Measurements from ENCODE around the gene AGAP1.
A peak's percentile ranks its signal among the peaks of the same experiment; 100 is the strongest.

AGAP1 gene

DNA sequence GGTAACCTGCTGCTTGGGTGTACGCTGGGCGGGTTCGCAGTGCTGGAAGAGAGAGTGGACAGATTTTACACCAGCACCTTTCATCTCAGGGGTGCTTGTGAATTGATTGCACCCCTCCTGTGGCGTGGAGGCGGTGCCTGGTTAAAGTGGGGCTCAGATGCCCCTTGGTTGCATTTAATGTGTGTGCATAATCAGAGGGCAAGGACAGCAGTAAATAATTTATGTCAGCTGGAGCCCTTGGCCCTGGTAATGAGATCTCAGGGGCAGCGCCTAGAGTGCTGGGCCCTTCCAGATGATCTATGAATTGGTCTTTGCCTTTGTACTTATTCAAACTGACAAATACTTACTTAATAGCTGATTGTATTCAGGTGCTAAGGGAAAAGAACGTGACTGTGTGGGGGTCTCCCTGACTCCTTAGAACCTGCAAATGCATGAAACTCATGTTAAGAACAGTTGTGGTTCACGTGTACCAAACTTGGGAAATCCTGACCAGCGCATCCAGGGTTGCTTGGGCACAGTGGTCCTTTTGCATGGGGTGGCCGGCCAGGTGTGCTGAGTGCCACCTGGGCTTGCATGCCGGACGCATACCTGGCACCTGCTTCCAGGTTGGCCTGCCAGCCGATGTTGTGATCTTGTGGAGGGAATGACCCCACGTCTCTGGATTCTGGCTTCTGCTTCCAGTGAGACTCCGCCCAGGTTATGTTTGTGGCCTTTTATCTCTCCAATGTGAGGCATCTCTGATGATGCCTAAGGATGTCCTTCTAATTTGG lies 118.5 kb downstream of the AGAP1 start:
- no peak for DNase-seq

DNA sequence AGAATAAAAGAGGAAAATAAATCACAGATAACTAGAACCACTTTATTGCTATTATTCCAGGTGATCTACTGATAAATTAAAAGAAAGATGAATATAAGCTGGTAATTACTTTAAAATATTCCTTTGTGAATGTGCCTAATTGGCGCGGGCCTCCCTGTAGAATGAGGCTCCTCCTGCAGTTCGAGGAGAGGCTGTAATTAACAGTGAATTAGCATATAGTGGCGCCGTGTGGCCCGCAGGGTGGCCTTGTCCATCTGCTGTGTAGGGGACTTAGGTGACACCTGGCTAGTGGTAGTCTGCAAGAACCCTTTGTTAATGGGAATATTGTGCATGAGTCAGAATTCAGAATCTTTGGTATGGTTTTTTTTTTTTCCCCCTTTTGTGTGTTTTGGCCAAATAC lies 119.8 kb downstream of the AGAP1 start:
- peak; percentile 44 for DNase-seq

DNA sequence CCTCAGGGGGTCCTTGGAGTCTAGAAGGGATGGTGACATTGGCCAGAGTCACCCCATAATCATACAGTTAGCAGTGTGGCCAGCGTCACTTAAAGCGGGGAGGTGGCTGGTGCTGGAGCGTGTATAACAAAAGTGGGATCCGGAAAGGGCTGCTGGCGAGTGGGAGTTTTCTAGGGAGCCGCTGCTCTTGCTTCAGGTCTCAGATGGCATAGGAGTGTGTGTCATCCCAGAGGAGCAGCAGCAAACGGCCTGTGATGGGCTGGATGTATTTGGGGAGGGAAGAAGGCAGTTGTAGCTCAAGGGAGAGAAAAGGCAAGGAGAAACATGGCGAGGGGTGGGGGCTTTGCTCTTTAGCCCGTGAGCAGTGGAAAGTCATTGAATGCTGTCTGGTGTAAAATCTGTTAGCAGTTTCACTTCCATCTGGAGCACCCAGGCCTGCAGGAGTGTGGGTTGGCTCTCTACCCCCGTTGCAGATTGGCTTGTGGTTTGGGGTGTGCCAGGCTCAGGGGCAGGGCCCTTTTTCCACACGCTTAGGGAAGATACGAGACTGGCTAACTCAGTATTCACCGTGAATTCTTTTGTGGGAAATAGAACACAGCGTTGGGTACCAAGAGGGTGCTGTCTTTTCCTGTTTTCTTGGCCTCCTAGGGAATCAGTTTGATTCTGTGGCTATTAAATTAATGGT lies 120.5 kb downstream of the AGAP1 start:
- DNase-seq, result peak; percentile 90

DNA sequence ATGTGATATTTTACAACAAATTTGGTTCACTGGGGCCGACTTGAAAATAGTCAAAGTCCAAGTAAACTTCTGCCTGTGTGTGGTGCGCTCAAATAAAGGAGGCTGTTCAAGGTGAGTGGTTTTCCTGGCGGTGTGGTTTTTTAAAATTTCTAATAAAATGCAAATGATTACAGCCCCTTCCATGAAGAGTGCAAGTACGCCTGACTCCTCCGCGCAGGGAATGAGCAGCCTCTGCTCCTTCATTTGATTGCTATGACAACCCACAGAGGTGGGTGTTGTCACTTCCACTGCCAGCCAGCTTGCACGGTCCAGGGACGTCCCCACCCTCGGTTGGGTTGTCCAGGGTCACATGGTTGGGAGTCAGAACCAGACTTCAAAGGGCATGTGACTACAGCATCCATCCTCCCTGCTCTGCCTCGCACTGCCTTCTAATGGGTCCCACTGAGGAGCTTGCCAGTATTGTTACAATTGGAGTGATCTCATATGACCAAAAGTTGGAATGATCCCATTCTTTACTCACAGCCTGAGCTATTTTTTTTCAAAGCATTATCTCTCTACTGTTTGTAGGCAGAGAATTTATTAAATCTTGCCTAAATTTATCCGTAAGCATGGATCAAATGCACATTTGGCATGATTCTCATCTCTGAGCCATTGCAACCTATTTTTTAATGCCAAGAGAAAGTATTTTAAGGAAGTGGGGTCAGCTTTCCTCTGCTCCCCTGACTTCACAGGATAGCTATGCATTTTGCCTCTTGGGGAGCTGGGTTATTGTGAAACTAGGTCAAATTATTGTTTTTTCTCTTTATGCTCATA lies 121.3 kb downstream of the AGAP1 start:
- peak; percentile 31 for DNase-seq

DNA sequence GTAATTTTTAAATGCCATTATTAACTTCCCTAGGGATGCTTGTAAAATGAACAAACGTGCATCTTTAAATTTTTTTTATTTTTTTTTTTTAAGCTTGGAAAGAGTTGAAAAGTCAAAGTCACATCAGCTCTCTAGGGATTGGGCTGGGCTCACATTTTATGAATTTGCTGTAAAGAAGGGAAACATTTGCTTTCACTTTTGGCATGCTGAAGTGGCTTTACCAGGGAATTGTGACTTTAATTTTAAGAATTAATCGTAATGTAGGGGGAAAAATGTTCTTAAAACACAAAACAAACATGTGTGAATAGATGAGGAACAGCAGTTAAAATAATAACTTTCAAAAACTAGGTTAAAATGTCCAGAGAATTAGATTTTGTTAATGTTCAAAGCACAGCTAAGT lies 123.0 kb downstream of the AGAP1 start:
- DNase-seq, result no peak

DNA sequence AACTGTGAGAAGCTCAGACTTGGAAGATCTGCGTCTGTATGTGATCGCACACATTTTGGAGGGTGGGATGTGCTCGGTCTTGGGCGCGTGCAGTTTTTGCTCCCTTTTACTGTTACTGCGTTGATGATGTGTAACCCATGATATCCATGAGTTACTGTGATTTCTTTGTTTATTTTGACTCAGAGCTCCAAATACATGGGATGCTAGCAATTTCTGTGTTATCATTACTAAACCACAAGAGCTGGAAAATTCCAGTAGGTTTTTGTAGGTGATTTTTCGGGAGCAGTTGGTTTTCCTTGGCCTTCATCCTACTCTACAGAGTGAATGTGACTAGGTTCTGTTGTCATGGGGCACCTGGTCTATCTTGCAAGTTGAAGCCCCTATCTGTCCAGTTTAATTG lies 124.2 kb downstream of the AGAP1 start:
- DNase-seq, result no peak

DNA sequence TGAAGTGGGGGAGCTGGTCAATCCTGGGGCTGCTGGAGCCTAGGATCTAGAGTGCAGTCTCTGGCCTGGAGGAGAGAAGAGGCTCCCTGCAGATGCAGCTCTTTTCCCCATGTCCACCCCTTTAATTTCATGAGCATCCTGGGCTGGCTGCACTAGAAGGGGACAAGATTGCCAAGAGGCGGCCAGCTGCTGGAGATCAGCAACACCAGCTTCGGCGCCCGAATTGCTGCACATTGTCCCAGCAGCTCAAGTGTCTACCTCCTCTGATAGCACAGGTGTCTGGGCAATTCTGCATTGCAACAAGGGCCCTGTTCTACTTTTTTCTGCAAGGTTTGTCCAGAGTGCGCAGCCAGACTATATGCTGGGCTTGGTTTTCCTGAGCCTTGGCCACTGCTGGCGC lies 125.7 kb downstream of the AGAP1 start:
- no peak for DNase-seq

DNA sequence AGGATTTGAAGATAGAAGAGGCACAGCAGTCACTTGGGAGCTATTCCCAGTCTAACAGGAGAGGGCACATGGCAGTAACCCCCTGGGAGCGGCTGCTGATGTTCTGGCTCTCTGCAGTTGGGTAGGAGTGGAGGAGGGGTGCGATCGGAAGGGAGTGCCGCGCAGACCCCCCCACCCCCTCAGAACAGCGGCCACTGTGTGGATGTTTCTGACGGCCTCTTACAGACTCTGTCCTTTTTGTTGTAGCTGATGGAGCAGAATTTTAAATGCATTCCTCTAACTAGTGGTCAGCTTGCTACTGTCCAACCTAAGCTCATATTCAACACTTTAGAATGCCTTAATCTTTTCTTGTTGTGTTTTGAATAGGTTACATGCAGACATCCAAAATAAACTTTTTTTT lies 127.9 kb downstream of the AGAP1 start:
- DNase-seq, result no peak

DNA sequence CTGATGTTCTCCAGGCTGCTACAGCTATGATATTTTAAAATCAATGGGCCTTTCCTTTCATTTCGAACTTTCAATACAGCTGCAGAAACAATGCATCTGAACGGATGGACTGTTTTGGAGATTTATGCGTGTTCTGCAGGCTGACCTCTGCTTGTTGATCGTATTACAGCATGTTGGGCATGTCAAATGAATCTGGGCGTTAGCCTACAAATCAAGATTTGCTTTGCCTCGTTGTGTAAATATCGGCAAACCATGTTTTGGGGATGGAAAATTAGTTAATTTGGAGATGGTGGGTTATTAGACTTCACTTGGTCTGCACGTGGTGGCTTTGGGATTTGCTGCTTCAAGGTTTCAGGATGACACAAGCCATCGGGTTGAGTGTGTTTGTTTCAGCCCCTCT lies 129.3 kb downstream of the AGAP1 start:
- no peak for DNase-seq

DNA sequence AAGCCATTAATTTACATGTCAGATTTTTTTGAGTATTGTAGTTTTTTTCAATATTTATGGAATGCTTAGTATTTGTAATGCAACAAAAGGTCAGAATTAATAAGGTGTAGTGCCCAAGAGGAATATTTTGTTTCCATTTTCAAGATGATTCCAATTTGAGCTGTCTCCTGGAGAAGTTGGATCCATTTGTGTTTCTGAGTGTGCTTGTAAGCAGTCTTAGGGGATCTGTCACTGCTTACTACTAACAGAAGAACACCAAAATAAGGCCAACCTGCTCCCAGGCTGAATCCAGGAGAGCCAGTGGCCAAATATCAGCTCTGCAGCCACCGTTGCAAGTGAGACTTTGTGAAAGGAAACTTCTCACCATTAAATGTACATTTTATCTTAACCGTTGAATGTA lies 129.9 kb downstream of the AGAP1 start:
- no peak for DNase-seq

DNA sequence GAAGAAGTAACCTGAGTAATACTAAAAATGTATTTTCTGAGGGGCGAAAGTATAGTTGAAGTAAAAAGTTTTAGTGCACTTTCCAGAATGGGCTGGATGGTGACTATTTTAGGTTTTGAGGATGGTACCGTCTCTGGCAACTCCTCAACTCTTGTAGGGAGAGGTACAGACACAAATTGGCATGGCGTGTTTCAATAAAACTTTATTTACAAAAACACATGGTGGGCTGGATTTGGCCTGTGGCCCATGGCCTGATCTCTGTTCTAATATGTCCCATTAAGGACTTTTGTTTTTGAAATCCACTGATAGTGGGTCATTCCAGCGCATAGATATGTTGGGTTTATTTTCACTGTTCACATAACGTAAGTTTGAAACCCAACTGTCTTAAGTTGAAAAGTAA lies 132.8 kb downstream of the AGAP1 start:
- no peak for DNase-seq

DNA sequence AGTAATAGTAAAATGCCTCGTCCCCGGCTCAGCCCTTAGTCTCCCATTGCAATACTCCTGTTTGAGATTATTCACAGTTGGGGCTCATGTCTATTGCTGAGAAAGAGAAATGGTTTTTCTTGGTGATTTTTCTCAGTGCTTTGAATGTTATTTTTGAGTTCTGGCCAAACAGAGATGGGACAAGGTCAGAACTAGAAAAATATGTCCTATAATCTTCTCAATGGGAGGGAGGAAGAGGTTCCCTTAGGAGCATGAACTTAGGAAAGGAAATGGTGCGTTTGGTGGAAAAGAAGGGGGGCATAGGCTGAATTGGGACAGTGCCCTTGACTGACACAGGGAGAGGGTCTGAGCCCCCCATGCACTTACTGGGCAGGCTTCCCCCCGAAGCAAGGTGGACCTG lies 133.8 kb downstream of the AGAP1 start:
- no peak for DNase-seq

DNA sequence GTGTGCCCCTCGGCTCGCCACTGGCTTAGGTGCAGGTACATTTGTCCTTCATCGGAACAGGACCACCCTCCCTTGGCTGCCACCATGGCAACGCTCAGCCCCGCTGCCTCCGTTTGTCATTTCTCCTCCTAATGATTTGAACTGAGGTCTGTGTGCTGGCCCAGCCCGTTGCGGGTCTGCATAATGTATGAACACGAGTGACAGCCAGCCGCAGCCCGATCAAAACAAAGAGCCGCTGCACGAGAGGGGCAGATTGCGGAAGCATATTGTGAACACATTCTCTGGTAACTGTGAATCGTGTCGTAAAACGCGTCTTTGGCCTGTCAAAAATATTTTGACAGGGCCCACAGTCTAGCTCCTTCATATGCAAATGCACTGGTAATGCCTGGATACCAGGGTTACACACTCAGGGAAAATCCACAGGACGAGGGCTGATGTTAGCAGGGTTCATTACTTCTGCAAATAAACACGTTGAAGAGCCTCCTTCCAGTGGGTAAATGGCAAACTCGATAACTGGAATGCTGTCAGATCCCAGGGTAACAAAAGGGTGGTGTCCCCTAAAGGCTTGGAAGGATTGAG lies 137.0 kb downstream of the AGAP1 start:
- peak; percentile 9 for DNase-seq

DNA sequence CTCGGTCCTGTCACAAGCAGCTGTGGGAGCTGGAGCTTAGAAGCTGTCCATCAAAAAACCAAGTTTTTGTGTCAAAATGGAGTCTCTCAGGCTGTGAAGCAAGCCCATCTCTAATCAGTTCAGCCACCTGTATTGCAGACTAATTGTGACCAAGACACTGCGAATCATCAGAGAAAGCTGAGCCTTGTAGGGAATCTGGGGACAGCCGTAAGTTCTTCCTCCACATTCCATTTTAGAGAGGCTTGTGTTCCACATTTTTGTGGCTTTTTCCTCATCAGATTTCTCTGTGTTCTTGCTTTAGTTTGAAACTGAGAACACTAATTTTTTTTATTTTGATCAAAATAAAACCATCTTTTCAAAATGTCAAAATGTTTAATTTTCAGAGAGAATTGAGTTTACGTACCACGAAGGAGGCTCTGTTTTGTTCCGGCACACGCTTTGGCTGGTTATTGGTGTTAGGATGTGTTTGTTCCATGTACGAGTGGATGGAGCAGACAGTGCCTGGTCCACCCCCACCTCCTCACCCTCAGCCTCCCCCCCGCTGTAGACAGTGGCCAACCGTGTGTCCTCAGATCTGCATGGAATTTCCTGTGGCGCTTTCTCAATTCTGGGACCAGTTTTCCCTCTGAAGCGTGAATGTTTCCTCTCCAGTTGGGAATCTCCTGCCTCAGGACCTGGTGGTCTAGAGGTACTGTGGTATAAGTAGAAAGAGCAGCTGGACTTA lies 140.8 kb downstream of the AGAP1 start:
- DNase-seq, result no peak

DNA sequence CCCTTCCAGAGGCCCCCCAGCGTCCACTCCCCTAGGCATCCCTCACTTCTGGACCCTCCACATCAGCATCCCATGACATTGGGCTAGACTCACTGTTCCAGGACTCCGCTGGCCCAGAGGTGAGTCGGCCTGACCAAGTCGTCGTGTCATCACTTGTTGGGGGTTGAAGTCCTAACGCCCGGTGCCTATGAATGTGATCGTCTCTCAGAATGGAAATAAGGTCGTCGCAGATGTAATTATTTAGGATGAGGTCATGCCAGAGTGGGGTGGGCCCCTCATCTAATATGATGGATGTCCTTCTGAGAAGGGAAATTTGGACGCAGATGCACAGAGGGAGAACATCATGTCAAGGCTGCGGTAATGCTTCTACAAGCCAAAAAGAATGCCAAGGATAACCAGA lies 142.7 kb downstream of the AGAP1 start:
- no peak for DNase-seq

DNA sequence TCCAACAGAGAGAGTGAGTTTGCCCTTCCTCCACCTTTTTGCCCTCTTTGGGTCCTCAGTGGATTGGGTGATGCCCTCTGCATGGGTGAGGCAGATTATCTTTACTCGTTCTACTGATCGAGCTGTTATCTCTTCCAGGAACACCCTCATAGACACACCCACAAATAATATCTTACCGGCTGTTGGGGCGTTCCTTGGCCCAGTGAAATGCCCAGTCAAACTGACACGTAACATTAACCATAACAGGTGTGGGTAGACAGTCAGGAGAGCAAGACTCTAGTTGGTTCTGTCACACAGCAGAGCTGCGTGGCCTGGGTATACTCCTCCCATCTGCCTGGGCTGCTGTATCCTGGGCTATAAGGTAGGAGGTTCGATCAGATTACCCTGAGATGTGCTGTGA lies 144.1 kb downstream of the AGAP1 start:
- DNase-seq, result no peak

DNA sequence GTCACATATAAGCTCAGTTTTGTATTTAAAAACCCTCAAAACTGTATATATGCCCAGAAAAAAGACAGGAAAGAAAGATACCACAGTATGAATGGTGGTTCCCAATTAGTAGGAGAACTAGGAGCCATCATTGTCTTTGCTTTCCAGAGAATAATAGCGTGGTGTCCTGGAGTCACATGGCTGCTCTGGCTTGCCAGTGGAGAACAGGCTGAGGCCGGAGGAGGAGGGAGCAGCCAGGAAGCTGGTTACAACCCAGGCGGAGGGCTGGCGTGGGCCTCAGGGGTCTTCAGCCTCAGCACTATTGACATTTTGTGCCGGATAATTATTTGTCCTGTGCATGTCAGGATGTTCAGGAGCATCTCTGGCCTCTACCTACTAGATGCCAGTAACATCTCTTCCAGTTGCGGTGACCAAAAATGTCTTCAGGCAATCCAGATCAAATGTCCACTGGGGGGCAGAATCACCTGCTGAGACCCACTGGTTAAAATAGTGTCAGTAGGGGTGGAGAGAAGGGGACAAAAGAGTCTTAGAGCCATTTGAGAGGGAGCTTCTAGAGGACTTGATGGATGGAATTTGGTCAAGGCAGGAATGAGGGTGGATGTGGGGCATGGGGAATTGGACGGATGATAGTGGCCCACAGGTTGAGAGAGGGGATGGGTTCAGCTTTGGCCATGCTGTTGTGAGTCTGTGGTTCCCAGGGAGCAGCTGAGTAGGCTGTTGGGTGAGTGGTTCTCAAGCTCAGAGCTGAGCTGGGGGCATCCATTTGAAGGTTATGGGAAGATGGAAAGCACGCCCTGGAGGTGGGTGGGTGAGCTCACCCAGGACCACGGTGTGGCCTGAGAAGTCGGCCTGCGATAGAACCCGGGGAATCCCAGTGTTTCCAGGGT lies 144.9 kb downstream of the AGAP1 start:
- DNase-seq, result no peak

DNA sequence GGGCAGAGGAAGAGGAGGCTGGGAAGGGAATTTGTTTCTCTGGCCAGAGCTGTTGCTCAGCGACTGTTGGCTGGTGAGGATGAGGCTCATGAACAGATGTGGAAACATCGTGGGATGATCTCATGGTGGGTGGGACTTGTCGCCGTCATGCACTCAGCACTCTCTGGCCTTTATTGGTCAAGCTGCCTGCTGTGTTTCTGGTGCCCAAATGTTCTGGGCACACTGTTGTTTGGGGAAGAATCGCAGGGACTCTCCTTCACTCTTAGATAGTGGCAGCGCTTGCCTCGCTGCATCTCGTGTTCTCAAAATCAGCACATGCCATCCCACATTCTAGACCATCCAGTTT lies 145.6 kb downstream of the AGAP1 start:
- DNase-seq, result peak; percentile 7

DNA sequence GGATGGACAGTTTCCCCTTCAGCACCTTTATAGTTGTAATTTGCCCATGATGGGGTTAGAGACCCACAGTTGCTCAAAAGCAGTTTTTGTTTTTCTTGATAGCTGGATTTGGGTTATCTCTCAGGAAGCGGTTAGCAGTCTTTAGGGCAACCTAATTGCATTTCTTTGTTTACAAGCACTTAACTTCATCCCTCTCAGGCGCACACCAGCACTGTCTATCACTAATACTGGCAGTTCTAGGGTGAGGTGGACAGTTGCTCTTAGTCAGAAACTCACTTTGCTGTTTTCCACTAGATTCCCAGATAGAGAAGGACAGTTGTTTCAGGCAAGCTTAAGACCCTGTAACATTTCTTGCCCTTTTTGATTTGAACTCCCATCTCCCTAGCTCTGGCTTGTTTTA lies 146.0 kb downstream of the AGAP1 start:
- no peak for DNase-seq

DNA sequence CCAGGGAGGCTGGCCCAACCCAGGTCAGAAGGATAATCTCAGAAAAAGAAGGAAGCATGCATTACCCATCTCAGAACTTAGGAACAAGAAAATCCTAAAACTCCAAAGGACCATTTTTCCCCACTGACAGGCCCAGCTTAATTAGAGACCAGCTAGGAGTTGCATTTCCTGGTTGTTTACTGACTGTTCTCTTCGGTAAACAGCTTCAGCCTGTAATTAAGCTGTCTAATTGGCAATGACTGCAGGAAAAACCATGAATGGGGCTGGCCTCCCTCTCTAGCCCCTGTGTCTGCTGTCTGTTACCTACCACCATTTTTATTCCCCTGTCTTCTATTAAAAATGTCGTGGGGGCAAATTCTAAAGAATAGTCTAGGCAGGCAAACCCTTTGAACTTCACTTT lies 146.5 kb downstream of the AGAP1 start:
- DNase-seq, result no peak

DNA sequence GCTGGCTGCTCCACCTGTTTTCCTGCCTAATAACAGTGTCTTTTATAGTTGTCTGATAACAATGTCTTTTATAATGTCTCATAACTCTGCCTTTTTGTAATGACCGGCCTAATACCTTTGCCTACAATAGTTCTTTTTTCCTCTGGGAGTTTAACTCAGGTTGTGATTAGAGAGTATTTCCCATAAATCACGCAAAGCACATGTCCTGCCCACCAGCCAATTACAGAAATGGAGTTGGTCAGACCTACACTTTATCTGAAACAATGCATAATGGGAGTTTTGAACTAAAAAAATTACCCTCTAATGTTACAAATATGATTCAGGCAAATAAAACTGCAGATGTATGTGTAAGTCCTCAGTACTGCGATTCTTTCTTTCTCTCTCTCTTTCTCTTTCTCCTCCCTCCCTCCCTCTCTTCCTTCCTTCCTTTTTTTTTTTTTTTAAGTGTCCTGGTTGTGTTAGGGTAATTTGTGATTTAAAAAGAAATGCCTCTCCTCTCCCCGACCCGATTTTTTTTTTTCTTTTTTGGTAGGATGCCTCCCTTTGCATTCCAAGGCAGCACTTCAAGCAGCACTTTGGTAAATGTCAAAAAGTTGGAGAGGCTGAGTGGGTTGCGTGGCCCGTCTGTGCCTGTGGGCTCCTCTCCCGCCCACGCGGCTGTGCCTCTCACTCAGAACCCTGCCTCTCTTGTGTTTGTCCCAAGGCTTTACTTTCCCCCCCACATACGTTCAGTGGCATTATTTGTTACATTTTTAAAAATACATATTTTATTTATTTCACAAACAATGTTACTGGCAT lies 147.3 kb downstream of the AGAP1 start:
- no peak for DNase-seq

All from NCI-H1694 treated with DMSO at 0.1 percent for 48 hours (cell line).